Measurements from ENCODE around the gene PTPRE.

- no peak for TF ChIP-seq ZNF565 (CRISPR knock-in tag; conservative IDR thresholded peaks at IDR 0.05; ENCODE audit: low read depth)
- TF ChIP-seq BACH2 (CRISPR knock-in tag; IDR thresholded peaks at IDR 0.05; ENCODE audit: borderline replicate concordance): no peak
- no peak for TF ChIP-seq PATZ1 (CRISPR knock-in tag; IDR thresholded peaks at IDR 0.05; ENCODE audit: borderline replicate concordance)
- no peak for TF ChIP-seq CREB5 (CRISPR knock-in tag; IDR thresholded peaks at IDR 0.05; ENCODE audit: low read depth)
- no peak for TF ChIP-seq TCF4 (CRISPR knock-in tag; IDR thresholded peaks at IDR 0.05; ENCODE audit: borderline replicate concordance)
- no peak for TF ChIP-seq ZNF8 (CRISPR knock-in tag; IDR thresholded peaks at IDR 0.05)
- TF ChIP-seq POU6F1 (CRISPR knock-in tag; IDR thresholded peaks at IDR 0.05; ENCODE audit: borderline replicate concordance, low read depth): no peak
- no peak for TF ChIP-seq CSRNP3 (CRISPR knock-in tag; IDR thresholded peaks at IDR 0.05)
- TF ChIP-seq ZFP3 (CRISPR knock-in tag; IDR thresholded peaks at IDR 0.05): no peak
- TF ChIP-seq GLIS3 (CRISPR knock-in tag; IDR thresholded peaks at IDR 0.05): no peak
- no peak for TF ChIP-seq ARNTL (CRISPR knock-in tag; IDR thresholded peaks at IDR 0.05; ENCODE audit: borderline replicate concordance, low read depth)
Measured at GRCh38 chr10:128053356-128053755, 146.5 kb downstream of the PTPRE start.

Data from SK-N-SH treated with all-trans-retinoic acid at 6 μM for 48 hours (cell line).